Measurements from ENCODE around the gene GOLIM4. TPM values are rescaled to one million over a fixed set of nuclear protein-coding genes. Genes with fewer than 3 reads are reported as not detected.

Gene GOLIM4
- total and polyA plus RNA-seq, 2 of the 13 experiments (the other 11 are each of a cell fraction or from before 2014, with no cell fraction given), result 10.9 to 47.7 TPM

- TF ChIP-seq ZBTB3 (CRISPR knock-in tag; IDR thresholded peaks at IDR 0.05; ENCODE audit: borderline replicate concordance, low read depth), result no peak; the same call in 1 of the 2 replicates
- TF ChIP-seq ZBTB38 (CRISPR knock-in tag; IDR thresholded peaks at IDR 0.05), result no peak
- 0 out of 2 replicates have a peak, but pooled peaks have one; percentile 79 for TF ChIP-seq ARID2 (CRISPR knock-in tag; IDR thresholded peaks at IDR 0.05; ENCODE audit: borderline replicate concordance)
- no peak for TF ChIP-seq RAD51 (IDR thresholded peaks at IDR 0.05; ENCODE audit: borderline replicate concordance)
- peak; percentile 89 for TF ChIP-seq TBX2 (CRISPR knock-in tag; IDR thresholded peaks at IDR 0.05; ENCODE audit: borderline replicate concordance)
- TF ChIP-seq ZFP36 (IDR thresholded peaks at IDR 0.05; ENCODE audit: borderline replicate concordance, low read depth, low read length, partially characterized antibody), result no peak
- TF ChIP-seq ZNF609 (CRISPR knock-in tag; IDR thresholded peaks at IDR 0.05; ENCODE audit: borderline replicate concordance), result no peak
- TF ChIP-seq KIAA2018 (CRISPR knock-in tag; IDR thresholded peaks at IDR 0.05; ENCODE audit: borderline replicate concordance), result no peak
- TF ChIP-seq ZNF264 (CRISPR knock-in tag; IDR thresholded peaks at IDR 0.05), result no peak
- TF ChIP-seq ZNF687 (CRISPR knock-in tag; IDR thresholded peaks at IDR 0.05), result peak; percentile 95
- TF ChIP-seq ZSCAN21 (CRISPR knock-in tag; IDR thresholded peaks at IDR 0.05; ENCODE audit: borderline replicate concordance), result peak; percentile 81
Observed at GRCh38 chr3:168095611-168096209, at the start of gene GOLIM4 (continued).

Data from HepG2 (cell line).